Esophagus squamous epithelium (tissue), 5 donors: ENCODE measurements around the gene ATP5F1A. TPM values are rescaled to one million over a fixed set of nuclear protein-coding genes. Genes with fewer than 3 reads are reported as not detected.

Experiments used
- DNase-seq: peaks from one replicate; lab custom pipeline; 2025; lab: John Stamatoyannopoulos, UW
- H3K27ac ChIP-seq, 4 donors: fragments of 200-600 bp; sonication (generic); one replicate each; pipeline ENCODE4 v1.5.1; 2016 to 2019; ENCODE audit warnings: mild to moderate bottlenecking in 1 of 4
- H3K27me3 ChIP-seq, 4 donors: fragments of 200-600 bp; sonication (generic); 1 replicate in 3 of 4; 2 replicates in 1 of 4; pipeline versions ENCODE4 v1.5.1 to v1.6.0; 2017 to 2021; ENCODE audit warnings: antibody characterized with exemption in 1 of 4
- H3K36me3 ChIP-seq, 3 donors: fragments of 200-600 bp; sonication (generic); one replicate each; pipeline ENCODE4 v1.5.1; 2016 to 2019
- H3K4me1 ChIP-seq, 3 donors: fragments of 200-600 bp; sonication (generic); one replicate each; pipeline ENCODE4 v1.5.1; 2017 to 2019
- H3K4me3 ChIP-seq, 4 donors: fragments of 200-600 bp; sonication (generic); 1 replicate in 3 of 4; 2 replicates in 1 of 4; pipeline ENCODE4 v1.5.1; 2016 to 2019; ENCODE audit warnings: mild to moderate bottlenecking in 2 of 4, moderate library complexity in 1 of 4
- H3K9me3 ChIP-seq, 3 donors: fragments of 200-600 bp; sonication (generic); one replicate each; pipeline ENCODE4 v1.5.1; 2016 to 2019
- POLR2A ChIP-seq, 4 donors: fragments of 450-650 bp; IDR thresholded peaks; one replicate each; pipeline ENCODE4 v1.6.1; 2017; ENCODE audit warnings: antibody characterized with exemption in 4 of 4, mild to moderate bottlenecking in 4 of 4, moderate library complexity in 3 of 4
- WGBS, 2 donors: methylation state at CpG; one replicate each; pipeline ENCODE4 v1.1.5; 2018; 5-methylcytosine and 5-hydroxymethylcytosine counted together
- intact Hi-C: fragments of 100-400 bp; cut with DNase I; formaldehyde crosslinking; loops from one replicate; pipeline ENCODE4 v1.15.0; 2022
- total RNA-seq, 4 donors: library from RNA; depleted of rRNA; stranded (reverse); fragments of >200 nt; gene quantifications; one replicate each; pipeline ENCODE4 v1.1.0, GENCODE V29; 2016
- TF ChIP-seq, protein P1 (sequence below), 6 experiments: fragments of 450-650 bp in 4 of 6; fragments of 200-600 bp in 2 of 6; sonication (generic) in 2 of 6; IDR thresholded peaks; one replicate each; pipeline ENCODE4 v1.5.1; 2016 to 2019; ENCODE audit warnings: antibody characterized with exemption in 6 of 6, mild to moderate bottlenecking in 4 of 6, moderate library complexity in 4 of 6
- donor health status: DM: yes; HTN: yes; CAD: no.

The ATP5F1A gene
- total RNA-seq, 4 donors from 2014 or later, result 404 to 773 (median 503) TPM

- TF ChIP-seq, protein P1, sequence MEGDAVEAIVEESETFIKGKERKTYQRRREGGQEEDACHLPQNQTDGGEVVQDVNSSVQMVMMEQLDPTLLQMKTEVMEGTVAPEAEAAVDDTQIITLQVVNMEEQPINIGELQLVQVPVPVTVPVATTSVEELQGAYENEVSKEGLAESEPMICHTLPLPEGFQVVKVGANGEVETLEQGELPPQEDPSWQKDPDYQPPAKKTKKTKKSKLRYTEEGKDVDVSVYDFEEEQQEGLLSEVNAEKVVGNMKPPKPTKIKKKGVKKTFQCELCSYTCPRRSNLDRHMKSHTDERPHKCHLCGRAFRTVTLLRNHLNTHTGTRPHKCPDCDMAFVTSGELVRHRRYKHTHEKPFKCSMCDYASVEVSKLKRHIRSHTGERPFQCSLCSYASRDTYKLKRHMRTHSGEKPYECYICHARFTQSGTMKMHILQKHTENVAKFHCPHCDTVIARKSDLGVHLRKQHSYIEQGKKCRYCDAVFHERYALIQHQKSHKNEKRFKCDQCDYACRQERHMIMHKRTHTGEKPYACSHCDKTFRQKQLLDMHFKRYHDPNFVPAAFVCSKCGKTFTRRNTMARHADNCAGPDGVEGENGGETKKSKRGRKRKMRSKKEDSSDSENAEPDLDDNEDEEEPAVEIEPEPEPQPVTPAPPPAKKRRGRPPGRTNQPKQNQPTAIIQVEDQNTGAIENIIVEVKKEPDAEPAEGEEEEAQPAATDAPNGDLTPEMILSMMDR (IDR thresholded peaks at IDR 0.05), result no peak
- TF ChIP-seq POLR2A (IDR thresholded peaks at IDR 0.05), result peak in 2 of 4 donors; percentile 59 to 68
Measured at GRCh38 chr18:46104128-46104911, 6.2 kb upstream of the ATP5F1A start, which contains the start of gene HAUS1. Gene HAUS1, plus strand, starts transcription at chr18:46104385. Its CDS starts 27 bp downstream, at chr18:46104412.

DNA sequence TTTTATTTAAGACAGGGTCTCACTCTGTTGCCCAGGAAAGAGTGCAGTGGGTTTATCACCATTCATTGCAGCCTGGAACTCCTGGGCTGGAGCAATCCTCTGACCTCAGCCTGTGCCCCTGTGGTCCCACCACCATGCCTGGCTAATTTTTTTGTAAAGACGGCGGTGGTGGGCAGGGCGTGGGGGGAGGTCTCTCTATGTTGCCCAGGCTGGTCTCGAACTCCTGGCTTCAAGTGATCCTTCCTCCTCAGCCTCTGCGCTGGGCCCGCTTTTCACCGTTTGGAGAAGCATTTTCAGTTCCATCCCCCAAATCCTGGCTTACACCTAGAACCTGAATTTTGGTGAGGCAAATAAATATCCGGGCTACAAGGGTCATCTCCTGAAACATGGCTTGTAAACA, 1.4 kb upstream of the ATP5F1A start:
- no peak for DNase-seq
- Histone ChIP-seq H3K27ac (no peak overlapping the region), H3K4me3 (no peak overlapping the region), H3K36me3 (peaks cover under 1 to 10% (median 1%) of the 10 kb centered on the region in 3 donors), H3K9me3 (no peaks in the 10 kb centered on the region), H3K27me3 (no peaks in the 10 kb centered on the region), H3K4me1 (peaks cover 16 to 42% (median 20%) of the 10 kb centered on the region in 3 donors)
- TF ChIP-seq, protein P1 (IDR thresholded peaks at IDR 0.05), result no peak
- TF ChIP-seq POLR2A (IDR thresholded peaks at IDR 0.05), result no peak
- WGBS, 2 donors, result 95 to 98% methylated on average over 6 of the region's 8 CpGs
- intact Hi-C loops, result no loop called here

More at GRCh38 chr18:46104128-46104911, 6.2 kb upstream of the ATP5F1A start, which contains the start of gene HAUS1:
- DNase-seq, result peak; percentile 46
- 0% methylated on average over 40 to 43 of the region's 57 CpGs for WGBS, 2 donors
- Histone ChIP-seq H3K36me3 (peaks cover 0 to 30% (median 4%) of the 10 kb centered on the region in 3 donors), H3K9me3 (no peaks in the 10 kb centered on the region), H3K27ac (peak within 1 kb of the TSS; percentile 82 to 94 (median 88)), H3K27me3 (no peaks in the 10 kb centered on the region), H3K4me3 (peak within 1 kb of the TSS; percentile 77 to 99 (median 86)), H3K4me1 (peaks cover 6 to 20% (median 8%) of the 10 kb centered on the region in 3 donors)
- intact Hi-C loops, result no loop called here

- 27 to 28% methylated on average over 9 to 16 of the region's 16 CpGs for WGBS, 2 donors
- Histone ChIP-seq H3K9me3 (no peaks in the 10 kb centered on the region), H3K36me3 (peaks cover 4 to 19% (median 9%) of the 10 kb centered on the region in 3 donors), H3K4me1 (peaks cover 16 to 45% (median 18%) of the 10 kb centered on the region in 3 donors), H3K4me3 (peak overlapping the region; percentile 67 to 96 (median 92)), H3K27me3 (no peaks in the 10 kb centered on the region), H3K27ac (peak overlapping the region; percentile 90 to 95 (median 93))
- intact Hi-C loops, result no loop called here
- TF ChIP-seq POLR2A (IDR thresholded peaks at IDR 0.05), result no peak
- TF ChIP-seq, protein P1 (IDR thresholded peaks at IDR 0.05), result no peak
- DNase-seq, result no peak
Measured at GRCh38 chr18:46098616-46098933, 479 bp upstream of the ATP5F1A start.

DNA sequence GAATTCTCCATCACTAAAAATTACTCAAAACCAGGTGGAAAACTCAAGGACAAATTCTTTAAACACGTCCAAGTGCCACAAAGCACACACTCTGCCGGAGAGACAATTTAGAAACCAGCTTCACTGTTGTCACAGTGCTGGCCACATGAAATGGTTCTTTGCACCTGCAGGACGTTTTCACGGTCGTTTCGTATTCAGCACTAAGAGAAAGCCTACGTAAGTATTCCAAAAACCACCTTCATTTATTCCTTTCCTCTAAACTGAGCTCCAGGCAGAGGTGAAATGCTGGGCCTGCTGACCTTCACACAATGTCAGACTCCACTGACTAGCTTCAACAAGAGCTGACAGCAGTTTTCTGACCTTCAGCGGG, 680 bp downstream of the ATP5F1A start:
- TF ChIP-seq POLR2A (IDR thresholded peaks at IDR 0.05), result no peak
- TF ChIP-seq, protein P1 (IDR thresholded peaks at IDR 0.05), result no peak
- Histone ChIP-seq H3K9me3 (no peaks in the 10 kb centered on the region), H3K27ac (peak overlapping the region; percentile 90 to 95 (median 93)), H3K36me3 (peaks cover 4 to 30% (median 13%) of the 10 kb centered on the region in 3 donors), H3K4me1 (peaks cover 16 to 56% (median 18%) of the 10 kb centered on the region in 3 donors), H3K4me3 (peak overlapping the region; percentile 67 to 96 (median 92)), H3K27me3 (no peaks in the 10 kb centered on the region)
- no peak for DNase-seq
- WGBS, 2 donors, result 0 to 1% methylated on average over 6 to 7 of the region's 8 CpGs
- intact Hi-C loops, result no loop called here
